ENCODE results near the gene SCGB2A2.

DNA sequence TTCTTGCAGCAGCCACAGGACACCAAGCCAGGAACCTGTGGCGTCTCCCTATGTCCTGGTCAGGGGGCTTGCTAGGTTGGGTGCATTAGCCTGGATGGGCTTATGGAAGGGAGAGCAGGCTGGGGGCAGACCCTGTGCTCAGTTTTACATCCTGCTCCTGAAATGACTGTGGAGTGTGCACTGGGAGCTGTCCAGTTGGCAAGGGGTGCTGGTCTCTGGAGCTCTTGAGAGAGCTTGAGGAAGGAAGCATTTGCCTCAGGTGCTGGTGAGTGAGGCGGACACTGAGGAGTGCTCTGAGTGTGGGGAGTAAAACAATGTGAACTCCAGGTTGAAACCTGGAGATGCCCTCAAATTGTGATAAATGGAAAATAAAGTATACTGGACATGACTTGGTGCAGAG is 25.5 kb downstream of the SCGB2A2 start:
- TF ChIP-seq, protein P1, sequence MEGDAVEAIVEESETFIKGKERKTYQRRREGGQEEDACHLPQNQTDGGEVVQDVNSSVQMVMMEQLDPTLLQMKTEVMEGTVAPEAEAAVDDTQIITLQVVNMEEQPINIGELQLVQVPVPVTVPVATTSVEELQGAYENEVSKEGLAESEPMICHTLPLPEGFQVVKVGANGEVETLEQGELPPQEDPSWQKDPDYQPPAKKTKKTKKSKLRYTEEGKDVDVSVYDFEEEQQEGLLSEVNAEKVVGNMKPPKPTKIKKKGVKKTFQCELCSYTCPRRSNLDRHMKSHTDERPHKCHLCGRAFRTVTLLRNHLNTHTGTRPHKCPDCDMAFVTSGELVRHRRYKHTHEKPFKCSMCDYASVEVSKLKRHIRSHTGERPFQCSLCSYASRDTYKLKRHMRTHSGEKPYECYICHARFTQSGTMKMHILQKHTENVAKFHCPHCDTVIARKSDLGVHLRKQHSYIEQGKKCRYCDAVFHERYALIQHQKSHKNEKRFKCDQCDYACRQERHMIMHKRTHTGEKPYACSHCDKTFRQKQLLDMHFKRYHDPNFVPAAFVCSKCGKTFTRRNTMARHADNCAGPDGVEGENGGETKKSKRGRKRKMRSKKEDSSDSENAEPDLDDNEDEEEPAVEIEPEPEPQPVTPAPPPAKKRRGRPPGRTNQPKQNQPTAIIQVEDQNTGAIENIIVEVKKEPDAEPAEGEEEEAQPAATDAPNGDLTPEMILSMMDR (IDR thresholded peaks at IDR 0.05): no peak
- TF ChIP-seq POLR2A (IDR thresholded peaks at IDR 0.05): no peak

All from right lobe of liver (tissue), 4 donors.